Spleen (tissue), 11 donors: ENCODE results near the gene ZNF182. TPM values are rescaled to one million over a fixed set of nuclear protein-coding genes. Genes with fewer than 3 reads are reported as not detected.

Experiments used
- DNase-seq: peaks from one replicate; pipeline ENCODE4 v3.0.0-alpha.2; 2020
- H3K27ac ChIP-seq, 8 donors: fragments of 200-600 bp; sonication (generic) in 7 of 8; 1 replicate in 4 of 8; 2 replicates in 4 of 8; pipeline versions ENCODE4 v1.5.0 to v1.8.0; 2016 to 2021; ENCODE audit warnings: inconsistent platforms in 4 of 8, mild to moderate bottlenecking in 4 of 8, moderate library complexity in 1 of 8
- H3K27me3 ChIP-seq, 7 donors: fragments of 200-600 bp; sonication (generic) in 6 of 7; replicated peaks in 1 of 7; 1 replicate in 4 of 7; 2 replicates in 3 of 7; pipeline versions ENCODE4 v1.5.0 to v1.8.0; 2016 to 2021; ENCODE audit warnings: inconsistent platforms in 3 of 7, mild to moderate bottlenecking in 1 of 7
- H3K36me3 ChIP-seq, 6 donors: fragments of 200-600 bp; sonication (generic) in 5 of 6; 1 replicate in 4 of 6; 2 replicates in 2 of 6; pipeline versions ENCODE4 v1.5.0 to v1.8.0; 2016 to 2021; ENCODE audit warnings: inconsistent platforms in 2 of 6
- H3K4me1 ChIP-seq, 6 donors: fragments of 200-600 bp; sonication (generic) in 5 of 6; 1 replicate in 3 of 6; 2 replicates in 3 of 6; pipeline versions ENCODE4 v1.5.0 to v1.8.0; 2016 to 2021; ENCODE audit warnings: inconsistent platforms in 3 of 6
- H3K4me3 ChIP-seq, 8 donors: fragments of 200-600 bp; sonication (generic) in 7 of 8; 1 replicate in 4 of 8; 2 replicates in 4 of 8; pipeline versions ENCODE4 v1.5.0 to v1.8.0; 2016 to 2021; ENCODE audit warnings: inconsistent platforms in 4 of 8, mild to moderate bottlenecking in 4 of 8, moderate library complexity in 2 of 8
- H3K9me3 ChIP-seq, 8 donors: fragments of 200-600 bp; sonication (generic) in 7 of 8; 1 replicate in 4 of 8; 2 replicates in 4 of 8; pipeline versions ENCODE4 v1.5.0 to v1.8.0; 2016 to 2021; ENCODE audit warnings: inconsistent platforms in 4 of 8
- CTCF ChIP-seq, 11 experiments: fragments of 200-600 bp in 7 of 11; fragments of 450-650 bp in 4 of 11; sonication (generic) in 4 of 11; IDR thresholded peaks in 8 of 11; conservative IDR thresholded peaks in 3 of 11; 1 replicate in 7 of 11; 2 replicates in 4 of 11; pipeline versions ENCODE4 v1.4.0 to v1.8.0; 2016 to 2021; ENCODE audit warnings: antibody characterized with exemption in 11 of 11, inconsistent platforms in 4 of 11, mild to moderate bottlenecking in 1 of 11
- POLR2A ChIP-seq, 3 donors: fragments of 450-650 bp; IDR thresholded peaks; one replicate each; pipeline ENCODE4 v1.5.1; 2017; ENCODE audit warnings: antibody characterized with exemption in 3 of 3, mild to moderate bottlenecking in 1 of 3
- POLR2AphosphoS5 ChIP-seq, 3 donors: sonication (generic); formaldehyde crosslinking; IDR thresholded peaks; one replicate each; pipeline ENCODE4 v1.5.1; 2017; ENCODE audit warnings: antibody characterized with exemption in 3 of 3
- WGBS, 5 donors: extraction: QIAGEN DNeasy Blood & Tissue Kit in 3 of 5; methylation state at CpG; one replicate each; pipeline versions ENCODE4 v1.1.5 to v1.1.7; 2013 to 2018; 5-methylcytosine and 5-hydroxymethylcytosine counted together
- intact Hi-C: fragments of 100-400 bp; cut with DNase I; formaldehyde crosslinking; loops from one replicate; pipeline ENCODE4 v1.15.0; 2023; ENCODE audit warnings: low total_unique reads
- polyA plus RNA-seq, 3 donors: library from polyadenylated mRNA; stranded (reverse); fragments of 200-250 nt; gene quantifications; one replicate each; pipeline ENCODE4 v1.2.1, GENCODE V29; 2013
- total RNA-seq, 7 donors: library from RNA; depleted of rRNA in 3 of 7; stranded (reverse); fragments of >200 nt in 3 of 7; fragmentation: NEBNext Ultra II Directional in 4 of 7; extraction: Animal tissue kit (Norgen Biotek cat#: 25700) in 4 of 7; gene quantifications; one replicate each; pipeline versions ENCODE4 v1.1.0 to v1.2.1, GENCODE V29; 2016 to 2021
- donor health status: healthy with polysubstance abuse.
- donor health status: DM: no; HTN: no; CAD: no; lungs with moderate emphysema.
- donor health status: DM: no; HTN: no; CAD: no.
- donor health status: Bipolar disorder and iron deficiency.
- donor health status: healthy.
- donor health status: DM: no; HTN: no; CAD: no.
- donor health status: DM: yes; HTN: yes; CAD: no.

Gene ZNF182
- total and polyA plus RNA-seq, 10 donors: 4.8 to 13.7 (median 7.6) TPM

- Histone ChIP-seq H3K36me3 (peaks cover 0 to 74% (median 12%) of the 10 kb centered on the region in 6 donors), H3K4me1 (peaks cover 0 to 8% (median 0%) of the 10 kb centered on the region in 6 donors), H3K9me3 (peaks cover 0 to 10% (median 0%) of the 10 kb centered on the region in 8 donors), H3K27me3 (no peaks in the 10 kb centered on the region), H3K27ac (no peak overlapping the region), H3K4me3 (no peak overlapping the region)
- no peak for TF ChIP-seq POLR2AphosphoS5 (IDR thresholded peaks at IDR 0.05)
- no peak for TF ChIP-seq POLR2A (IDR thresholded peaks at IDR 0.05)
- TF ChIP-seq CTCF (IDR thresholded peaks at IDR 0.05 in 8 of 11, conservative IDR thresholded peaks at IDR 0.05 in 3 of 11): no peak
- 84 to 94% (median 89%) methylated on average over 2 of the region's 2 CpGs; no CpG with 5 or more reads in 1 of the 5 donors for WGBS, 5 donors
- intact Hi-C loops: no loop called here
- DNase-seq: no peak
Measured at GRCh38 chrX:47992669-47993068, 11.1 kb downstream of the ZNF182 start.

- 72 to 100% (median 93%) methylated on average over 1 of the region's 1 CpG; no CpG with 5 or more reads in 1 of the 5 donors for WGBS, 5 donors
Measured at GRCh38 chrX:47992095-47992380, 11.8 kb downstream of the ZNF182 start.

GRCh38 chrX:47991263-47992094 lies 12.3 kb downstream of the ZNF182 start:
- Histone ChIP-seq H3K4me3 (no peak overlapping the region), H3K9me3 (peaks cover 0 to 6% (median 0%) of the 10 kb centered on the region in 8 donors), H3K4me1 (peaks cover 0 to 8% (median 0%) of the 10 kb centered on the region in 6 donors), H3K27ac (peak overlapping the region in 4 of 8 donors; percentile 20 to 58 (median 41)), H3K27me3 (no peaks in the 10 kb centered on the region), H3K36me3 (peaks cover 0 to 74% (median 15%) of the 10 kb centered on the region in 6 donors)
- TF ChIP-seq CTCF (IDR thresholded peaks at IDR 0.05 in 8 of 11, conservative IDR thresholded peaks at IDR 0.05 in 3 of 11) (no peak), POLR2A (IDR thresholded peaks at IDR 0.05) (no peak), POLR2AphosphoS5 (IDR thresholded peaks at IDR 0.05) (no peak)
- no peak for DNase-seq
- WGBS, 5 donors: 56 to 76% (median 64%) methylated on average over 4 to 5 of the region's 5 CpGs
- intact Hi-C loops: no loop called here

More at GRCh38 chrX:47992095-47992380, 11.8 kb downstream of the ZNF182 start:
- no peak for DNase-seq
- Histone ChIP-seq H3K4me1 (peaks cover 0 to 8% (median 0%) of the 10 kb centered on the region in 6 donors), H3K36me3 (peaks cover 0 to 74% (median 15%) of the 10 kb centered on the region in 6 donors), H3K4me3 (no peak overlapping the region), H3K9me3 (peaks cover 0 to 10% (median 0%) of the 10 kb centered on the region in 8 donors), H3K27me3 (no peaks in the 10 kb centered on the region), H3K27ac (peak overlapping the region in 2 of 8 donors; percentile 46 to 58)
- no peak for TF ChIP-seq POLR2AphosphoS5 (IDR thresholded peaks at IDR 0.05)
- TF ChIP-seq CTCF (IDR thresholded peaks at IDR 0.05 in 8 of 11, conservative IDR thresholded peaks at IDR 0.05 in 3 of 11): no peak
- TF ChIP-seq POLR2A (IDR thresholded peaks at IDR 0.05): no peak
- intact Hi-C loops: no loop called here
